ENCODE results near the gene EP300. TPM values are rescaled to one million over a fixed set of nuclear protein-coding genes. Genes with fewer than 3 reads are reported as not detected.
A peak's percentile ranks its signal among the peaks of the same experiment; 100 is the strongest.
"Not testable (repeated sequence)": the region's sequence is repeated elsewhere in the genome, so short reads cannot be mapped to it uniquely, and the experiment has no call there.

Gene EP300
- total and polyA plus RNA-seq, 5 donors, result 13.2 to 38.0 (median 33.8) TPM

- Histone ChIP-seq H3K4me1 (ENCODE audit: control insufficient read depth, insufficient read depth, low read length) (no peaks in the 10 kb centered on the region), H3K4me3 (ENCODE audit: low read length) (no peak overlapping the region), H3K27ac (ENCODE audit: low read length) (no peak overlapping the region), H3K27me3 (ENCODE audit: control insufficient read depth, insufficient read depth) (no peaks in the 10 kb centered on the region), H3K9me3 (ENCODE audit: control insufficient read depth, low read length) (no peaks in the 10 kb centered on the region)
- ATAC-seq (no peak), DNase-seq (no peak)
- WGBS, result 95% methylated on average over 7 of the region's 7 CpGs
- intact Hi-C loops (cut with DNase I), result loop anchor here in 2 of 4 donors (10.0 kb wide), 2 partner anchors 308 to 318 kb away; no protein-coding TSS in a partner anchor
Observed at GRCh38 chr22:41152902-41153301, 60.5 kb downstream of the EP300 start.

GRCh38 chr22:41157083-41157482 lies 64.7 kb downstream of the EP300 start:
- intact Hi-C loops (cut with DNase I), result loop anchor here in 2 of 4 donors (10.0 kb wide), 2 partner anchors 312 to 322 kb away; no protein-coding TSS in a partner anchor
- ATAC-seq, result no peak
- WGBS, result 41% methylated on average over 4 of the region's 4 CpGs

GRCh38 chr22:41169157-41169556 lies 76.8 kb downstream of the EP300 start:
- WGBS, result 90% methylated on average over 8 of the region's 8 CpGs
- peaks cover 2% of the 10 kb centered on the region for H3K4me1 ChIP-seq (ENCODE audit: control insufficient read depth, insufficient read depth, low read length)
- ATAC-seq (no peak), DNase-seq (no peak)
- no peak overlapping the region for H3K27ac ChIP-seq (ENCODE audit: low read length)
- no peaks in the 10 kb centered on the region for H3K27me3 ChIP-seq (ENCODE audit: control insufficient read depth, insufficient read depth)
- no peak overlapping the region for H3K4me3 ChIP-seq (ENCODE audit: low read length)
- intact Hi-C loops (cut with DNase I), result no loop called here
- H3K9me3 ChIP-seq (ENCODE audit: control insufficient read depth, low read length), result no peaks in the 10 kb centered on the region

More at GRCh38 chr22:41157083-41157482, 64.7 kb downstream of the EP300 start:
- Histone ChIP-seq H3K4me3 (ENCODE audit: low read length) (no peak overlapping the region), H3K4me1 (ENCODE audit: control insufficient read depth, insufficient read depth, low read length) (no peaks in the 10 kb centered on the region), H3K9me3 (ENCODE audit: control insufficient read depth, low read length) (no peaks in the 10 kb centered on the region), H3K27me3 (ENCODE audit: control insufficient read depth, insufficient read depth) (no peaks in the 10 kb centered on the region), H3K27ac (ENCODE audit: low read length) (no peak overlapping the region)
- no peak for DNase-seq

DNA sequence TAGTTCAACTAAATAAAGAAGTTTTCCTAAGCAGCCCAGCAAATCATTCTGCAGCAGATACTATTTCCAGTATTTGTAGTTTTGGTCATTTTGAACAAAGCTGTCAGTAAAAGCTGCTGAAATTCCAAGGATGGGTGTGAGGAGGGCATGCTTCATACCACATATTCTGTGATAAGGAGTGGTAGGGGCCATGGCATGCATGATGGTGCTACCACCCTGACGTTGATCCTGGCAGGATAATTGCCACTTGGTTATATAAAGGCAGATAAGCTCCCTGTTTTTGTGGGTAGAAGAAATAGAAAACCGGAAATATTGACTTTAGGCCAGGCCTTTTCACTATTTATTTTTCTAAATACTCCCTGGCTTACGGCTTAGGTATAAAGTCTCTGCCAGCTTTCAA lies 79.6 kb downstream of the EP300 start:
- no peak for ATAC-seq
- H3K27ac ChIP-seq (ENCODE audit: low read length), result no peak overlapping the region
- intact Hi-C loops (cut with DNase I), result no loop called here

GRCh38 chr22:41175546-41175945 lies 83.2 kb downstream of the EP300 start:
- no peaks in the 10 kb centered on the region for H3K27me3 ChIP-seq (ENCODE audit: control insufficient read depth, insufficient read depth)
- WGBS, result 65% methylated on average over 2 of the region's 2 CpGs
- H3K4me1 ChIP-seq (ENCODE audit: control insufficient read depth, insufficient read depth, low read length), result no peaks in the 10 kb centered on the region
- H3K27ac ChIP-seq (ENCODE audit: low read length), result no peak overlapping the region
- no peak for ATAC-seq
- no peaks in the 10 kb centered on the region for H3K9me3 ChIP-seq (ENCODE audit: control insufficient read depth, low read length)
- H3K4me3 ChIP-seq (ENCODE audit: low read length), result no peak overlapping the region
- DNase-seq, result no peak
- intact Hi-C loops (cut with DNase I), result no loop called here

More for the DNA sequence above, 79.6 kb downstream of the EP300 start:
- Histone ChIP-seq H3K9me3 (ENCODE audit: control insufficient read depth, low read length) (no peaks in the 10 kb centered on the region), H3K4me1 (ENCODE audit: control insufficient read depth, insufficient read depth, low read length) (peaks cover 2% of the 10 kb centered on the region), H3K4me3 (ENCODE audit: low read length) (no peak overlapping the region), H3K27me3 (ENCODE audit: control insufficient read depth, insufficient read depth) (no peaks in the 10 kb centered on the region)
- WGBS, result 65% methylated on average over 3 of the region's 3 CpGs
- no peak for DNase-seq

- no peaks in the 10 kb centered on the region for H3K27me3 ChIP-seq (ENCODE audit: control insufficient read depth, insufficient read depth)
- no peaks in the 10 kb centered on the region for H3K9me3 ChIP-seq (ENCODE audit: control insufficient read depth, low read length)
- intact Hi-C loops (cut with DNase I), result no loop called here
- no peaks in the 10 kb centered on the region for H3K4me1 ChIP-seq (ENCODE audit: control insufficient read depth, insufficient read depth, low read length)
- H3K4me3 ChIP-seq (ENCODE audit: low read length), result no peak overlapping the region
- DNase-seq (peak in 2 of 3 donors; percentile 53 to 60), ATAC-seq (peak in 1 of 2 donors; percentile 25)
- WGBS, result 81% methylated on average over 15 of the region's 15 CpGs
- H3K27ac ChIP-seq (ENCODE audit: low read length), result no peak overlapping the region
Observed at GRCh38 chr22:41177040-41177621, 84.7 kb downstream of the EP300 start.

DNA sequence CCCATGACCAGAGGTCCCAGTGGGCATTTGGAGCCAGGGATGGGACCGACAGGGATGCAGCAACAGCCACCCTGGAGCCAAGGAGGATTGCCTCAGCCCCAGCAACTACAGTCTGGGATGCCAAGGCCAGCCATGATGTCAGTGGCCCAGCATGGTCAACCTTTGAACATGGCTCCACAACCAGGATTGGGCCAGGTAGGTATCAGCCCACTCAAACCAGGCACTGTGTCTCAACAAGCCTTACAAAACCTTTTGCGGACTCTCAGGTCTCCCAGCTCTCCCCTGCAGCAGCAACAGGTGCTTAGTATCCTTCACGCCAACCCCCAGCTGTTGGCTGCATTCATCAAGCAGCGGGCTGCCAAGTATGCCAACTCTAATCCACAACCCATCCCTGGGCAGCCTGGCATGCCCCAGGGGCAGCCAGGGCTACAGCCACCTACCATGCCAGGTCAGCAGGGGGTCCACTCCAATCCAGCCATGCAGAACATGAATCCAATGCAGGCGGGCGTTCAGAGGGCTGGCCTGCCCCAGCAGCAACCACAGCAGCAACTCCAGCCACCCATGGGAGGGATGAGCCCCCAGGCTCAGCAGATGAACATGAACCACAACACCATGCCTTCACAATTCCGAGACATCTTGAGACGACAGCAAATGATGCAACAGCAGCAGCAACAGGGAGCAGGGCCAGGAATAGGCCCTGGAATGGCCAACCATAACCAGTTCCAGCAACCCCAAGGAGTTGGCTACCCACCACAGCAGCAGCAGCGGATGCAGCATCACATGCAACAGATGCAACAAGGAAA lies 85.4 kb downstream of the EP300 start:
- WGBS, result 85% methylated on average over 9 of the region's 9 CpGs
- H3K9me3 ChIP-seq (ENCODE audit: control insufficient read depth, low read length), result no peaks in the 10 kb centered on the region
- ATAC-seq (peak in 1 of 2 donors; percentile 21), DNase-seq (peak in 1 of 3 donors; percentile 14)
- H3K27me3 ChIP-seq (ENCODE audit: control insufficient read depth, insufficient read depth), result no peaks in the 10 kb centered on the region
- no peak overlapping the region for H3K27ac ChIP-seq (ENCODE audit: low read length)
- no peak overlapping the region for H3K4me3 ChIP-seq (ENCODE audit: low read length)
- intact Hi-C loops (cut with DNase I), result no loop called here
- no peaks in the 10 kb centered on the region for H3K4me1 ChIP-seq (ENCODE audit: control insufficient read depth, insufficient read depth, low read length)

DNA sequence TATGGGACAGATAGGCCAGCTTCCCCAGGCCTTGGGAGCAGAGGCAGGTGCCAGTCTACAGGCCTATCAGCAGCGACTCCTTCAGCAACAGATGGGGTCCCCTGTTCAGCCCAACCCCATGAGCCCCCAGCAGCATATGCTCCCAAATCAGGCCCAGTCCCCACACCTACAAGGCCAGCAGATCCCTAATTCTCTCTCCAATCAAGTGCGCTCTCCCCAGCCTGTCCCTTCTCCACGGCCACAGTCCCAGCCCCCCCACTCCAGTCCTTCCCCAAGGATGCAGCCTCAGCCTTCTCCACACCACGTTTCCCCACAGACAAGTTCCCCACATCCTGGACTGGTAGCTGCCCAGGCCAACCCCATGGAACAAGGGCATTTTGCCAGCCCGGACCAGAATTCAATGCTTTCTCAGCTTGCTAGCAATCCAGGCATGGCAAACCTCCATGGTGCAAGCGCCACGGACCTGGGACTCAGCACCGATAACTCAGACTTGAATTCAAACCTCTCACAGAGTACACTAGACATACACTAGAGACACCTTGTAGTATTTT lies 86.1 kb downstream of the EP300 start:
- Histone ChIP-seq H3K9me3 (ENCODE audit: control insufficient read depth, low read length) (no peaks in the 10 kb centered on the region), H3K4me1 (ENCODE audit: control insufficient read depth, insufficient read depth, low read length) (no peaks in the 10 kb centered on the region), H3K4me3 (ENCODE audit: low read length) (no peak overlapping the region), H3K27me3 (ENCODE audit: control insufficient read depth, insufficient read depth) (no peaks in the 10 kb centered on the region), H3K27ac (ENCODE audit: low read length) (no peak overlapping the region)
- ATAC-seq (peak in 1 of 2 donors; percentile 40), DNase-seq (peak; percentile 48 to 86 (median 79))
- WGBS, result 72% methylated on average over 8 of the region's 8 CpGs
- intact Hi-C loops (cut with DNase I), result no loop called here

GRCh38 chr22:41180362-41180761 lies 88.0 kb downstream of the EP300 start:
- DNase-seq; H3K4me1 ChIP-seq (ENCODE audit: control insufficient read depth, insufficient read depth, low read length); H3K4me3 ChIP-seq (ENCODE audit: low read length); intact Hi-C loops (cut with DNase I); H3K27ac ChIP-seq (ENCODE audit: low read length); H3K27me3 ChIP-seq (ENCODE audit: control insufficient read depth, insufficient read depth); ATAC-seq; H3K9me3 ChIP-seq (ENCODE audit: control insufficient read depth, low read length): not testable (repeated sequence)
- WGBS, result 96% methylated on average over 6 of the region's 6 CpGs

DNA sequence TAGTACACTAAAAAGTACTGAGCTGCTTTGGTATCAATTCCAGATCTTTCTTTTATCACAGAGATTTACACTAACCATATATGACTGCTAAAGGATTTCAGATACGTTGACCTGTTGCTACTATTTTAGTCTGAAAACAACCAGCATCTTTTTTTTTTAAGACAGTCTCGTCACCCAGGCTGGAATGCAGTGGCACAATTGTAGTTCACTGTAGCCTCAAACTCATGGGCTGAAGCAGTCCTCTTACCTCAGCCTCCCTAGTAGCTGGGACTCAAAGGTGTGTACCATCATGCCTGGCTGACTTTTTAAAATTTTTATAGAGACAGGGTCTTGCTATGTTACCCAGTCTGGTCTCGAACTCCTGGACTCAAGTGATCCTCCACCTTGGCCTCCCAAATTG lies 88.5 kb downstream of the EP300 start:
- intact Hi-C loops (cut with DNase I), result no loop called here
- H3K4me1 ChIP-seq (ENCODE audit: control insufficient read depth, insufficient read depth, low read length), result no peaks in the 10 kb centered on the region
- H3K9me3 ChIP-seq (ENCODE audit: control insufficient read depth, low read length), result no peaks in the 10 kb centered on the region
- no peaks in the 10 kb centered on the region for H3K27me3 ChIP-seq (ENCODE audit: control insufficient read depth, insufficient read depth)
- DNase-seq (no peak), ATAC-seq (no peak)
- H3K27ac ChIP-seq (ENCODE audit: low read length), result no peak overlapping the region
- H3K4me3 ChIP-seq (ENCODE audit: low read length), result no peak overlapping the region
- 72% methylated on average over 3 of the region's 3 CpGs for WGBS

Measured in right cardiac atrium (tissue), 5 donors.